ENCODE measurements around the gene PILRA. TPM values are rescaled to one million over a fixed set of nuclear protein-coding genes. Genes with fewer than 3 reads are reported as not detected.
"Not testable (repeated sequence)": the region's sequence is repeated elsewhere in the genome, so short reads cannot be mapped to it uniquely, and the experiment has no call there.

The PILRA gene
- total and polyA plus RNA-seq, 5 experiments from 2014 or later: 0.35 to 10.6 (median 0.63) TPM

DNA sequence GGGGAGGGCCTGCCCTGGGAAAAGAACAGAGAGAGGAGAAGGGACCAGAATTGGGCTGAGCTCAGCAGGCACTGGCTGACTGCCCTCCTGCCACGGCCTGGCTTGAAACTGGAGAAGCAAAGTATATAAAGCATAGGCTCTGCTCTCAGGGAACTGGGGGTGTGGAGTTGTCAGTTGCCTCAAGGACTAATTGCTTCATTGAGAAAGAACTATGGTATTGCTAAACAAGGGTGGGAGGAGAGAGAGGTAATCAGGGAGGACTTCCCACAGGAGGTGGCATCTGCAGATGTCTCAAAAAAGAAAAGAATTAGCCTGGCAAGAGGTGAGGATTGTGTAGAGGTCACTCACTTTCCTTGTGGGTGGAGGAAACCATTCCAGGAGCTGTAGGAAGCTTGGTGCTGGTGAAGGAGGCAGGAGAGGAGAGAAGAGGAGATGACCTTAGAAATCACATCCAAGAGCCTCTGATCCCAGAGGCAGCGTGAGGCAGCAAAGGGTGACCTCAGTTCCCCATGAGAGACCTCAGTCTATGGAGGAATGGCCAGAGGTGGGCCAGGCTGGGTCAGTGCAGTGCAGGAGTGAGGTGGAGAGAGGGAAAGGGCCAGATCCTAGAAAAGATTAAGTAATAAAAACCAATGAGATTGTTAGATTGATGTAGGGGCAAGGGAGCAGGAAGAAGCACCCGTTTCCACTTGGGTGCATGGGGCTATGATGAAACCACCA lies 13.0 kb upstream of the PILRA start:
- Mint-ChIP-seq H3K4me1 (peaks cover 4 to 26% (median 12%) of the 10 kb centered on the region in 4 donors), H3K4me3 (no peak overlapping the region), H3K27me3 (no peaks in the 10 kb centered on the region), H3K9me3 (no peaks in the 10 kb centered on the region), H3K27ac (peak overlapping the region; percentile 26 to 90 (median 78)), H3K36me3 (peaks cover 0 to 75% (median 25%) of the 10 kb centered on the region in 3 donors)
- POLR2A ChIA-PET: no interaction called here
- DNase-seq: no peak
- no peak for ATAC-seq

DNA sequence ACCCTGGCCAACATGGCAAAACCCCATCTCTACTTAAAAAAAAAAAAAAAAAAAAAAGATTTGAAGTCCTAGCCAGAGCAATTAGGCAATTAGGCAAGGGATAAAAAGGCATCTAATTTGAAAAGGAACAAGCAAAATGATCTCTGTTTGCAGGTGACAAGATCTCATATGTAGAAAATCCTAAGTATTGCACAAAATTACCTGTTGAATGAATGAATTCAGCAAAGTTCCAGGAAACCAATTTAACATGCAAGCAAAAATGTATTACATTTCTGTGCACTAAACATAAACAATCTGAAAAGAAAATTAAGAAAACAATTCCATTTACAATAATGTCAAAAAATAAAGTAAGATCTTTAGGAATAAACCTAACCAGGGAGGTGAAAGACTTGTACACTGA lies 10.2 kb upstream of the PILRA start:
- Mint-ChIP-seq H3K4me1 (peaks cover 24 to 50% (median 29%) of the 10 kb centered on the region in 4 donors), H3K27me3 (no peaks in the 10 kb centered on the region), H3K36me3 (peaks cover 0 to 59% (median 27%) of the 10 kb centered on the region in 3 donors), H3K4me3 (no peak overlapping the region), H3K9me3 (no peaks in the 10 kb centered on the region), H3K27ac (peak overlapping the region in 4 of 10 donors; percentile 19 to 48 (median 40))
- POLR2A ChIA-PET: no interaction called here
- ATAC-seq: no peak
- no peak for DNase-seq

DNA sequence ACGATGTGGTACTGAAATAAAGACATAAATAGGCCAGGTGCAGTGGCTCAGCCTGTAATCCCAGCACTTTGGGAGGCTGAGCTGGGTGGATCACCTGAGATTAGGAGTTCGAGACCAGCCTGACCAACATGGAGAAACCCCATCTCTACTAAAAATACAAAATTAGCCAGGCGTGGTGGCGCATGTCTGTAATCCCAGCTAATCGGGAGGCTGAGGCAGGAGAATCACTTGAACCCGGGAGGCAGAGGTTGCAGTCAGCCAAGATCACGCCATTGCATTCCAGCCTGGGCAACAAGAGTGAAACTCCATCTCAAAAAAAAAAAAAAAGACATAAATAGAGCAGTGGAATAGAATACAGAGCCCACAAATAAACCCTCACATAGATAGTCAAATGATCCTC lies 9.5 kb upstream of the PILRA start:
- ATAC-seq: not testable (repeated sequence)
- Mint-ChIP-seq H3K4me1 (peaks cover 24 to 53% (median 31%) of the 10 kb centered on the region in 4 donors), H3K36me3 (peaks cover 0 to 59% (median 30%) of the 10 kb centered on the region in 3 donors)

DNA sequence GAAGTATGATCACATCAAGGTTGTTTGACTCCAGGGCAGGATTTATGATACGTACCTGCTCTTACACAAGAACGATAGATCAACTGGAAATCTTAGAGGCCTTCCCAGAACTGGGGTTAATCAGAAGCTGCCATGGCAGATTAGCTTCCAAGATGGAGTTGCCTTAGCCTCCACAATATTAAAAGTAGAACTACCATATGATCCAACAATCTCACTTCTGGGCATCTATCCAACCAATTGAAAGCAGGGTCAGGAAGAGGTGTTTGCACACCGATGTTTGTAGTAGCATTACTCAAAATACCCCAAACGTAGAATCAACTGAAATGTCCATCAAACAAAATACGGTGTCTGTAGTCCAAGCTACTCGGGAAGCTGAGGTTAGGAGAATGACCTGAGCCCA lies 8.8 kb upstream of the PILRA start:
- H3K27me3 Mint-ChIP-seq: no peaks in the 10 kb centered on the region
- DNase-seq: no peak
- no peak overlapping the region for H3K4me3 Mint-ChIP-seq

More for the DNA sequence above, 9.5 kb upstream of the PILRA start:
- H3K27me3 Mint-ChIP-seq, POLR2A ChIA-PET, H3K9me3 Mint-ChIP-seq, DNase-seq, H3K4me3 Mint-ChIP-seq: not testable (repeated sequence)
- peak overlapping the region in 6 of 10 donors; percentile 5 to 70 (median 52) for H3K27ac Mint-ChIP-seq

DNA sequence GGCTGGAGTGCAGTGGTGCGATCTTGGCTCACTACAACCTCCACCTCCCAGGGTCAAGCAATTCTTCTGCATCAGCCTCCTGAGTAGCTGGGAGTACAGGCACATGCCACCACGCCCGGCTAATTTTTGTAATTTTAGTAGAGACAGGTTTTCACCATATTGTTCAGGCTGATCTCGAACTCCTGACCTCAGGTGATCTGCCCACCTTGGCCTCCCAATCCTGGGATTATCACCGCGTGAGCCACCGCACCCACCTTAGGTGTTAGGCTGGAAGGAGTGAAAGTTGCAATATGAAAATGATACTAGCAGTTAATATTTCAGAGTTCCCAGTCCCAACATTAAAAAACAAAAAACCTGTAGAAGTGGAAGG lies 7.3 kb upstream of the PILRA start:
- Mint-ChIP-seq H3K27ac (peak overlapping the region; percentile 60 to 91 (median 86)), H3K4me1 (peaks cover 17 to 65% (median 41%) of the 10 kb centered on the region in 4 donors), H3K4me3 (peak overlapping the region in 2 of 10 donors; percentile 24 to 25), H3K36me3 (peaks cover 0 to 42% (median 19%) of the 10 kb centered on the region in 3 donors)
- POLR2A ChIA-PET: interaction anchor here (0.7 kb wide), 2 partner anchors 522 to 1149 kb away, joined by 5 to 6 read pairs; no protein-coding TSS in a partner anchor
- not testable (repeated sequence) for H3K9me3 Mint-ChIP-seq, DNase-seq, ATAC-seq, H3K27me3 Mint-ChIP-seq

More for the DNA sequence above, 8.8 kb upstream of the PILRA start:
- Mint-ChIP-seq H3K4me1 (peaks cover 24 to 57% (median 36%) of the 10 kb centered on the region in 4 donors), H3K27ac (peak overlapping the region in 7 of 10 donors; percentile 0 to 70 (median 46)), H3K36me3 (peaks cover 0 to 57% (median 28%) of the 10 kb centered on the region in 3 donors), H3K9me3 (no peaks in the 10 kb centered on the region)
- no peak for ATAC-seq
- POLR2A ChIA-PET: no interaction called here

DNA sequence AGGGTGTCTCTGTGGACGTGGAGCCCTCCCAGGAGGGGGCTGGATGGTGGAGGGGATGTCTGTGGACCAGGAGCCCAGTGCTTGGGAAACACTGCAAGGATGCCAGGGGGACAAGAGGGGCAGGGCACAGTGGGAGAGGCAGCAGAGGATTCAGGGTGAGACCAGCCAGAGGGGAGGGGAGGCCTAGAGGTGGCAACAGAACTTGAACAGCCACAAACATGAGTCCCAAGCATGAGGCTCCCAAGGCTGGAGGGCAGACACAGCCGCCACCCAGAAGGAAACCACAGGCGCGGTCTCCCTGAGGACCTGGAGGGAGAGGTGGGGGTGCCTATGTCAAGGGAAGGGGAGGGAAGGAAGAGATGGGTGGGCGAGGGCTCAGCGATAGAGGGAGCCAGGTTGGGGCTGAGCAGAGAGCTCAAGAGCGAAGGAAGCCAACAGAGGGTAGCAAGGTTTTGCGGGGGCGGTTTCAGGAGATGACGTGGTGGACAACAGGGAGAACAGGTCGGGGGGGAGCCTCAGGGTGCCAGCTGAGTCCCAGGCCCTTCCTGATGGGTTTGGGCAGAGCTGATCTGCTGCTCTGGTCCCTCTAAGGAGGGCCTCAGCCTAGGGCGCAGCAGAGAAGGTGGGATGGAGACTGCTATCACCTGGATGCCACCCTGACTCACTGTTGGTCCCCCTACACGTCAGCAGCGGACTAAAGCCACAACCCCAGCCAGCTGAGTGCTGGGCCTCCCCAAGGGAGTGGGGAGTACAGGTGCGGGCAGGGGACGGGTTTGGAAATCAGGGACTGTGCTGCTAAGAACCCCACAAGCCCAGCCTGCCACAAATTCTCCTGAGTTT lies 6.7 kb upstream of the PILRA start:
- no peaks in the 10 kb centered on the region for H3K9me3 Mint-ChIP-seq
- H3K4me1 Mint-ChIP-seq: peaks cover 17 to 72% (median 43%) of the 10 kb centered on the region in 4 donors
- H3K36me3 Mint-ChIP-seq: peaks cover 0 to 35% (median 19%) of the 10 kb centered on the region in 3 donors
- H3K4me3 Mint-ChIP-seq: peak overlapping the region in 4 of 10 donors; percentile 19 to 54 (median 24)
- no peaks in the 10 kb centered on the region for H3K27me3 Mint-ChIP-seq
- ATAC-seq (peak; percentile 26 to 64), DNase-seq (peak in 1 of 10 donors; percentile 19)
- H3K27ac Mint-ChIP-seq: peak overlapping the region; percentile 60 to 91 (median 87)
- POLR2A ChIA-PET: interaction anchor here (0.7 kb wide), 2 partner anchors 522 to 1150 kb away, joined by 5 to 6 read pairs; no protein-coding TSS in a partner anchor

DNA sequence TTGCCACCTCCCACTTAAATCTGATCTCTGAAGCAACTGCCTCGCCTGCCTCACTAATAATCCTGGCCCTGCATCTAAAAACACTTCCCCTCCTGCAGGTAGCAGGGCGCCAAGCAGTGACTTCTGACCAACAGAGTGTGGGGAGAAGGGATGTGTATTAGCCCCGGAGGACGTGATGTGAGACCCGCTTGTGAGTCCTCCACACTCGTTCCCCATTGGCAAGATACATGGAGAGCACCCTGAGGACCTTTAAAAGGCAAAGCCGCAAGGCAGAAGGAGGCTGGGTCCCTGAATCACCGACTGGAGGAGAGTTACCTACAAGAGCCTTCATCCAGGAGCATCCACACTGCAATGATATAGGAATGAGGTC lies 6.1 kb upstream of the PILRA start:
- H3K27me3 Mint-ChIP-seq: no peaks in the 10 kb centered on the region
- ATAC-seq (no peak), DNase-seq (no peak)
- POLR2A ChIA-PET: no interaction called here
- peak overlapping the region in 1 of 10 donors; percentile 19 for H3K4me3 Mint-ChIP-seq
- H3K4me1 Mint-ChIP-seq: peaks cover 17 to 78% (median 46%) of the 10 kb centered on the region in 4 donors
- H3K36me3 Mint-ChIP-seq: peaks cover 0 to 29% (median 15%) of the 10 kb centered on the region in 3 donors
- H3K9me3 Mint-ChIP-seq: no peaks in the 10 kb centered on the region
- peak overlapping the region; percentile 49 to 91 (median 80) for H3K27ac Mint-ChIP-seq

DNA sequence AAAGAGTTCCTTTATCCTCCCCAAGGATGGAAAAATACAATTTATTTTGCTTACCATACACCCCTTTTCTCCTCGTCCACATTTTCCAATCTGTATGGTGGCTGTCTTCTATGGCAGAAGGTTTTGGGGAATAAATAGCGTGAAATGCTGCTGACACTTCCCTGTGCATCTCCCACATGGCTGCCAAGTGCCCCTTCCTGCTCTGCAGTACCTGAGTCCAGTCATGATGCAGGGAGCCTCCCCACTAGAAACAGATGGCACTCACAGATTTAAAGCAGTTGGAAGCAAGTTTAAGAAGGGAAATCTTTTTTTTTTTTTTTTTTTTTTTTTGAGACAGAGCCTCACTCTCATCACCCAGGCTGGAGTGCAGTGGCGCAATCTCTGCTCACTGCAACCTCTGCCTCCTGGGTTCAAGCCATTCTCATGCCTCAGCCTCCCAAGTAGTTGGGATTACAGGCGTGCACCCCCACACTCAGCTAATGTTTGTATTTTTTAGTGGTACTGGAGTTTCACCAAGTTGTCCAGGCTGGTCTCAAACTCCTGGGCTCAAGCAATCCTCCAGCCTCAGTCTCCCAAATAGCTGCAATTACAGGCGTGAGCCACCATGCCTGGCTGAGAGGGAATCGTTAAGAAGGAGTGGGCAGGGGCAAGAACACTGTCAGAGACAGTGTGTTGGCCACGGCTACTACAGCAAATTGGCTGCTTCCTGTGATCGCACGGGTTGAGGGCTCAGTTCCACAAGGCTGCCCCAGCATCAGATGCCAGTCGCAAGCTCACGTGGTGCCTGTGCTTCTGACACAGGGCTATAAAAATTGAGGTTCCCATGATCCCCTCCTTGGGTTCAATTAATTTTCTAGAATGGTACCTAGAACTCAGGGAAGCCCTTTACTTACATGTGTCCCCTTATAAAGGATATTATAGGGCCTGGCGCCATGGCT lies 5.3 kb upstream of the PILRA start:
- no peak for ATAC-seq
- Mint-ChIP-seq H3K9me3 (no peaks in the 10 kb centered on the region), H3K4me3 (peak overlapping the region in 1 of 10 donors; percentile 55), H3K27ac (peak overlapping the region in 9 of 10 donors; percentile 53 to 91 (median 86)), H3K36me3 (peaks cover 0 to 22% (median 12%) of the 10 kb centered on the region in 3 donors), H3K27me3 (no peaks in the 10 kb centered on the region), H3K4me1 (peaks cover 19 to 84% (median 53%) of the 10 kb centered on the region in 4 donors)
- POLR2A ChIA-PET: no interaction called here
- DNase-seq: no peak

DNA sequence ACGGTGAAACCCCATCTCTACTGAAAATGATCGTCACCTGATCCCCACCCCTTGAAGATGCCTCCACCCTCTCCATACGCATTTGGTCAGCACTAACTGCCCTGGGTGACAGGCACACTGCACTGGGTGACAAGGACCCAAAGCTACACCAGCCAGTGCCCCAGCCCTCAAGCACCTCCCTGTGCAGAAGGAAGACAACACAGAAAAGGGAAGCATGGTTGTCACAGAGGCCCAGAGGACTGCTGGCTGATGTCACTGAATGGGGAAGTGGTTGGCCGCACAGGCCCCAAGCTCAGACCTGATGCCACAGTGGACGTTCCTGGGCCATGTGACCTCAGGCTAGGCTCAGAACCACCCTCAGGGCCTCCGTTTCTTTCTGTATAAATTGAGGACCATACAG lies 4.2 kb upstream of the PILRA start:
- H3K27me3 Mint-ChIP-seq: no peaks in the 10 kb centered on the region
- DNase-seq: peak in 2 of 10 donors; percentile 55 to 67
- peaks cover 0 to 11% (median 9%) of the 10 kb centered on the region in 3 donors for H3K36me3 Mint-ChIP-seq
- no peaks in the 10 kb centered on the region for H3K9me3 Mint-ChIP-seq
- peak overlapping the region in 9 of 10 donors; percentile 63 to 88 (median 79) for H3K27ac Mint-ChIP-seq
- peaks cover 21 to 84% (median 57%) of the 10 kb centered on the region in 4 donors for H3K4me1 Mint-ChIP-seq
- peak; percentile 15 to 56 for ATAC-seq
- POLR2A ChIA-PET: interaction anchor here (0.5 to 0.6 kb wide), 2 partner anchors 96 to 221 kb away, joined by 4 read pairs; no protein-coding TSS in a partner anchor
- H3K4me3 Mint-ChIP-seq: peak overlapping the region in 1 of 10 donors; percentile 75

DNA sequence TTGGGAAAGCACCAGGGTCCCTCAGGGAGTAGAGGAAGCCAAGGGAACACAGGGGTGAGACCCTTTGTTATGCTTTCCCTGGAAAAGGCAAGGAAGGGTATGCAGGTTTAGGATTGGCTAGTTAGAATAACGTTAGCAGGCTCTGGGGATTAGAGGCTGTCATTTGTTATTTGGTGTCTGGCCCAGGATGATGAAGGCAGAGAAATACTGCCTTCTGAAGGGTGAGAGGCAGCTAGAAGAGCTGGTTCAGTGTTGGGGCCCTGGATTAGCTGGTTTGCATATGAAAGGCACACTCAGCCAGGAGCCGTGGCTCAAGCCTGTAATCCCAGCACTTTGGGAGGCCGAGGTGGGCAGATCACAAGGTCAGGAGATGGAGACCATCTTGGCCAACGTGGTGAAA lies 3.0 kb upstream of the PILRA start:
- H3K4me3 Mint-ChIP-seq: no peak overlapping the region
- no peaks in the 10 kb centered on the region for H3K27me3 Mint-ChIP-seq
- peaks cover 0 to 6% (median 5%) of the 10 kb centered on the region in 3 donors for H3K36me3 Mint-ChIP-seq
- DNase-seq: no peak
- peak overlapping the region in 8 of 10 donors; percentile 30 to 79 (median 64) for H3K27ac Mint-ChIP-seq
- H3K4me1 Mint-ChIP-seq: peaks cover 24 to 88% (median 64%) of the 10 kb centered on the region in 4 donors
- no peaks in the 10 kb centered on the region for H3K9me3 Mint-ChIP-seq
- POLR2A ChIA-PET: no interaction called here
- no peak for ATAC-seq

DNA sequence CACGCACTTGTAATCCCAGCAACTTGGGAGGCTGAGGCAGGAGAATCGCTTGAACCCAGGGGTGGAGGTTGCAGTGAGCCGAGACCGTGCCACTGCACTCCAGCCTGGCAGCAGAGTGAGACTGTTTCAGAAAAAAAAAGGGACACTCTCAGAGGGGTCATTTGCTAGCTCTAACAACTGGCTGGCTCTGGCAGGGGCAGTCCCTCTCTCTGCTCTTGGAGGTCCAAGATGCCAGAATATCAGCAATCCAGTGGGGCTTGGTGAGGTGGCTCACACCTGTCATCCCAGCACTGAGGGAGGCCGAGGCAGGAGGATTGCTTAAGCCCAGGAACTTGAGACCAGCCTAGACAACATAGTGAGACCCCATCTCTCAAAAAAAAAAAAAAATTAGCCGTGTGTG lies 2.5 kb upstream of the PILRA start:
- no peak for DNase-seq
- peak overlapping the region in 9 of 10 donors; percentile 18 to 82 (median 73) for H3K27ac Mint-ChIP-seq
- POLR2A ChIA-PET: no interaction called here
- H3K36me3 Mint-ChIP-seq: peaks cover 0 to 6% (median 5%) of the 10 kb centered on the region in 3 donors
- no peak for ATAC-seq
- no peaks in the 10 kb centered on the region for H3K9me3 Mint-ChIP-seq
- H3K27me3 Mint-ChIP-seq: no peaks in the 10 kb centered on the region
- H3K4me3 Mint-ChIP-seq: no peak overlapping the region
- peaks cover 24 to 88% (median 62%) of the 10 kb centered on the region in 4 donors for H3K4me1 Mint-ChIP-seq
